PC-3 (cell line): ENCODE results near the gene BCL2L13. TPM values are rescaled to one million over a fixed set of nuclear protein-coding genes. Genes with fewer than 3 reads are reported as not detected.
"Not testable (repeated sequence)": the region's sequence is repeated elsewhere in the genome, so short reads cannot be mapped to it uniquely, and the experiment has no call there.

ENCODE experiments used
- ATAC-seq: fragments of 200-7000 bp; cut with Tn5 transposase; 2 replicates; pipeline ENCODE4 v1.9.1; 2020; ENCODE audit warnings: mild to moderate bottlenecking, moderate library complexity
- BruUV-seq: library from RNA; stranded (reverse); fragments of 400-500 nt; replicated peaks from 2 replicates; lab custom pipeline; 2021; lab: Mats Ljungman, UMichigan
- CTCF ChIA-PET: fragments of 300-600 bp; sonication (Branson Sonifier 250); formaldehyde crosslinking; loops from one replicate; lab custom pipeline; 2022; ENCODE audit warnings: antibody characterized with exemption; lab: Charles Lee
- POLR2A ChIA-PET: fragments of 300-600 bp; sonication (Branson Sonifier 250); formaldehyde crosslinking; loops from one replicate; lab custom pipeline; 2022; ENCODE audit warnings: antibody characterized with exemption; ENCODE audit not compliant: unreplicated experiment; lab: Charles Lee
- DNase-seq: peaks from one replicate; pipeline ENCODE4 v3.0.0-alpha.2; 2015
- H2AFZ ChIP-seq: fragments of 300-600 bp; sonication (generic); 2 replicates; pipeline ENCODE4 v1.6.0; 2016; ENCODE audit warnings: antibody characterized with exemption, low read length
- H3F3A ChIP-seq: fragments of 300-600 bp; sonication (generic); one replicate; pipeline ENCODE4 v1.6.0; 2017; ENCODE audit warnings: antibody characterized with exemption, low read length, control low read depth, mild to moderate bottlenecking; ENCODE audit not compliant: unreplicated experiment
- H3K27ac ChIP-seq: fragments of 300-600 bp; sonication (generic); 2 replicates; pipeline ENCODE4 v1.5.1; 2016; ENCODE audit warnings: mild to moderate bottlenecking, low read length
- H3K27me3 ChIP-seq: fragments of 300-600 bp; sonication (generic); 2 replicates; pipeline ENCODE4 v1.6.1; 2016; ENCODE audit warnings: low read length, mixed read lengths
- H3K36me3 ChIP-seq: fragments of 300-600 bp; sonication (generic); 2 replicates; pipeline ENCODE4 v1.6.1; 2016; ENCODE audit warnings: low read depth, mixed run types, low read length, mixed read lengths
- H3K4me1 ChIP-seq: fragments of 300-600 bp; sonication (generic); 2 replicates; pipeline ENCODE4 v1.5.1; 2016; ENCODE audit warnings: low read length; ENCODE audit not compliant: insufficient read depth
- H3K4me2 ChIP-seq: fragments of 300-600 bp; sonication (generic); 2 replicates; pipeline ENCODE4 v1.6.0; 2016; ENCODE audit warnings: low read length
- H3K4me3 ChIP-seq: fragments of 300-600 bp; sonication (generic); 2 replicates; pipeline ENCODE4 v1.5.1; 2016; ENCODE audit warnings: mild to moderate bottlenecking, low read length, mixed read lengths
- H3K79me2 ChIP-seq: fragments of 300-600 bp; sonication (generic); 2 replicates; pipeline ENCODE4 v1.6.1; 2017; ENCODE audit warnings: low read length, mixed read lengths
- H3K9ac ChIP-seq: fragments of 300-600 bp; sonication (generic); 2 replicates; pipeline ENCODE4 v1.6.0; 2016; ENCODE audit warnings: mild to moderate bottlenecking, low read length
- H3K9me2 ChIP-seq: fragments of 300-600 bp; sonication (generic); replicated peaks from 2 replicates; pipeline ENCODE4 v1.6.1; 2016; ENCODE audit warnings: mixed run types, low read length, mixed read lengths
- H3K9me3 ChIP-seq: fragments of 300-600 bp; sonication (generic); 2 replicates; pipeline ENCODE4 v1.6.1; 2016; ENCODE audit warnings: low read length, mixed read lengths
- H4K20me1 ChIP-seq: fragments of 300-600 bp; sonication (generic); 2 replicates; pipeline ENCODE4 v1.6.1; 2016; ENCODE audit warnings: low read length, mixed read lengths
- EZH2 ChIP-seq: fragments of 300-600 bp; sonication (generic); IDR thresholded peaks from one replicate; pipeline ENCODE4 v1.6.1; 2017; ENCODE audit warnings: antibody characterized with exemption, mild to moderate bottlenecking, low read length; ENCODE audit not compliant: unreplicated experiment
- EZH2phosphoT487 ChIP-seq: fragments of 300-600 bp; sonication (generic); IDR thresholded peaks from 2 replicates; pipeline ENCODE4 v1.6.1; 2018; ENCODE audit warnings: mild to moderate bottlenecking, antibody characterized with exemption, low read length, borderline replicate concordance
- intact Hi-C: fragments of 100-400 bp; cut with micrococcal nuclease; formaldehyde crosslinking; loops from 2 replicates; pipeline ENCODE4 v1.9.0; 2023
- total RNA-seq: library from RNA; depleted of rRNA; stranded (reverse); fragments of >200 nt; gene quantifications from 2 replicates; pipeline ENCODE4 v1.2.3, GENCODE V29; 2014
- TF ChIP-seq, protein P1 (sequence below): fragments of 300-600 bp; sonication (generic); conservative IDR thresholded peaks from 2 replicates; pipeline ENCODE4 v1.5.1; 2017; ENCODE audit warnings: antibody characterized with exemption, low read depth, mild to moderate bottlenecking, low read length

BCL2L13 gene
- total RNA-seq, 1 experiment from 2014 or later = 31.3 TPM

- DNase-seq = no peak
- H3K4me3 ChIP-seq = no peak overlapping the region
- no peaks in the 10 kb centered on the region for H3F3A ChIP-seq
- H3K4me1 ChIP-seq = no peaks in the 10 kb centered on the region
- H3K9me2 ChIP-seq = no peaks in the 10 kb centered on the region
- H2AFZ ChIP-seq = no peak overlapping the region
- H3K36me3 ChIP-seq = peaks cover 19% of the 10 kb centered on the region; the same call in 1 of the 2 replicates
- H3K27me3 ChIP-seq = no peaks in the 10 kb centered on the region
- TF ChIP-seq EZH2 (no peak), EZH2phosphoT487 (no peak)
- TF ChIP-seq, protein P1, sequence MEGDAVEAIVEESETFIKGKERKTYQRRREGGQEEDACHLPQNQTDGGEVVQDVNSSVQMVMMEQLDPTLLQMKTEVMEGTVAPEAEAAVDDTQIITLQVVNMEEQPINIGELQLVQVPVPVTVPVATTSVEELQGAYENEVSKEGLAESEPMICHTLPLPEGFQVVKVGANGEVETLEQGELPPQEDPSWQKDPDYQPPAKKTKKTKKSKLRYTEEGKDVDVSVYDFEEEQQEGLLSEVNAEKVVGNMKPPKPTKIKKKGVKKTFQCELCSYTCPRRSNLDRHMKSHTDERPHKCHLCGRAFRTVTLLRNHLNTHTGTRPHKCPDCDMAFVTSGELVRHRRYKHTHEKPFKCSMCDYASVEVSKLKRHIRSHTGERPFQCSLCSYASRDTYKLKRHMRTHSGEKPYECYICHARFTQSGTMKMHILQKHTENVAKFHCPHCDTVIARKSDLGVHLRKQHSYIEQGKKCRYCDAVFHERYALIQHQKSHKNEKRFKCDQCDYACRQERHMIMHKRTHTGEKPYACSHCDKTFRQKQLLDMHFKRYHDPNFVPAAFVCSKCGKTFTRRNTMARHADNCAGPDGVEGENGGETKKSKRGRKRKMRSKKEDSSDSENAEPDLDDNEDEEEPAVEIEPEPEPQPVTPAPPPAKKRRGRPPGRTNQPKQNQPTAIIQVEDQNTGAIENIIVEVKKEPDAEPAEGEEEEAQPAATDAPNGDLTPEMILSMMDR = no peak
- no peak overlapping the region for H3K27ac ChIP-seq
- ChIA-PET CTCF (no interaction called here), POLR2A (no interaction called here)
- H4K20me1 ChIP-seq = no peaks in the 10 kb centered on the region
- H3K79me2 ChIP-seq = no peaks in the 10 kb centered on the region
- intact Hi-C loops = no loop called here
- H3K9me3 ChIP-seq = no peaks in the 10 kb centered on the region
- H3K4me2 ChIP-seq = no peak overlapping the region
- ATAC-seq = no peak
- H3K9ac ChIP-seq = no peak overlapping the region
- no TSS peak for BruUV-seq
Observed at GRCh38 chr22:17664414-17665055, 26.0 kb downstream of the BCL2L13 start.

- no peak for TF ChIP-seq EZH2phosphoT487
- no peak for TF ChIP-seq EZH2
- TF ChIP-seq, protein P1 = no peak
- intact Hi-C loops = no loop called here
- no peaks in the 10 kb centered on the region for H4K20me1 ChIP-seq
- no peaks in the 10 kb centered on the region for H3K9me3 ChIP-seq
- ChIA-PET POLR2A (no interaction called here), CTCF (no interaction called here)
- no peaks in the 10 kb centered on the region for H3F3A ChIP-seq
- no peaks in the 10 kb centered on the region for H3K27me3 ChIP-seq
- no peak overlapping the region for H3K9ac ChIP-seq
- BruUV-seq = no TSS peak
- no peaks in the 10 kb centered on the region for H3K4me1 ChIP-seq
- H3K4me2 ChIP-seq = no peak overlapping the region
- H3K36me3 ChIP-seq = peaks cover 15% of the 10 kb centered on the region; the same call in 1 of the 2 replicates
- no peaks in the 10 kb centered on the region for H3K9me2 ChIP-seq
- ATAC-seq (no peak), DNase-seq (no peak)
- H3K4me3 ChIP-seq = no peak overlapping the region
- H2AFZ ChIP-seq = no peak overlapping the region
- H3K27ac ChIP-seq = no peak overlapping the region
- H3K79me2 ChIP-seq = no peaks in the 10 kb centered on the region
Observed at GRCh38 chr22:17665248-17665647, 26.7 kb downstream of the BCL2L13 start.

GRCh38 chr22:17665854-17666253 is 27.3 kb downstream of the BCL2L13 start:
- Histone ChIP-seq H3K27me3 (no peaks in the 10 kb centered on the region), H3K27ac (no peak overlapping the region), H3K79me2 (no peaks in the 10 kb centered on the region), H3K4me3 (no peak overlapping the region), H3K36me3 (peaks cover 14% of the 10 kb centered on the region; the same call in 1 of the 2 replicates), H3K9me3 (no peaks in the 10 kb centered on the region), H3F3A (no peaks in the 10 kb centered on the region), H3K4me1 (no peaks in the 10 kb centered on the region), H3K9me2 (no peaks in the 10 kb centered on the region), H3K9ac (no peak overlapping the region), H3K4me2 (no peak overlapping the region), H4K20me1 (no peaks in the 10 kb centered on the region), H2AFZ (no peak overlapping the region)
- BruUV-seq = no TSS peak
- no peak for DNase-seq
- intact Hi-C loops = no loop called here
- ATAC-seq = no peak
- TF ChIP-seq, protein P1 = no peak
- TF ChIP-seq EZH2phosphoT487 (no peak), EZH2 (no peak)
- ChIA-PET CTCF (no interaction called here), POLR2A (no interaction called here)

- H4K20me1 ChIP-seq, H3K9me2 ChIP-seq, H3K4me2 ChIP-seq, DNase-seq, H3K9me3 ChIP-seq, H3K27ac ChIP-seq, H3F3A ChIP-seq, ATAC-seq, H3K9ac ChIP-seq, H3K36me3 ChIP-seq, H2AFZ ChIP-seq, H3K27me3 ChIP-seq, BruUV-seq, H3K4me3 ChIP-seq: not testable (repeated sequence)
- intact Hi-C loops = loop anchor here (2.0 to 5.0 kb wide), 2 partner anchors 33 to 41 kb away; partner anchors contain the start of gene BCL2L13
- POLR2A ChIA-PET = interaction anchor here (0.7 kb wide), 1 partner anchor 116 kb away, joined by 4 read pairs; no protein-coding TSS in a partner anchor
- CTCF ChIA-PET = interaction anchor here (0.6 kb wide), 1 partner anchor 113 kb away, joined by 3 read pairs; no protein-coding TSS in a partner anchor
- H3K4me1 ChIP-seq = peaks cover 18% of the 10 kb centered on the region
- H3K79me2 ChIP-seq = peaks cover 22% of the 10 kb centered on the region
Observed at GRCh38 chr22:17671521-17672092, 33.0 kb downstream of the BCL2L13 start.
